GM18907 (cell line): Measurements from ENCODE around the gene RFTN2.
"Not testable (repeated sequence)": the region's sequence is repeated elsewhere in the genome, so short reads cannot be mapped to it uniquely, and the experiment has no call there.

Source experiments
- ATAC-seq: cut with Tn5 transposase; IDR thresholded peaks from one replicate; pipeline ENCODE4 v1.9.1; 2021; ENCODE audit warnings: mild to moderate bottlenecking, moderate library complexity; ENCODE audit not compliant: unreplicated experiment

The RFTN2 gene

DNA sequence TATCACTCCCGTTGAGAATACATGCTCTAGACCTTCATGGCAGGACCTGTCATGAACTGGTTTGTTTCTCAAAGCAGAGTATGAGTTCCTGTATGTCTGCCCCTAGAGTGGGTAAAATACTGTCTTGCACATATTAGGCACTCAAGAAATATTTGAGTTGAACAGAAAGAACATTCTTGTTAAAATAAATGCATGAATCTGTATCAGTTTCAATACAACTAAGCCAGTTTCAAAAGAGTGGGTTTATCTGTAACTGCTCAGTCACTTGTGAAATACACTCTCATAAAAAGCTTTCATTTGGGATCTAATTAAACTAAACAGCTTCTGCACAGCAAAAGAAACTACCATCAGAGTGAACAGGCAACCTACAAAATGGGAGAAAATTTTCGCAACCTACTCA, 69.2 kb downstream of the RFTN2 start:
- ATAC-seq: peak; percentile 81

- ATAC-seq: no peak
These were observed 71.1 kb downstream of the RFTN2 start for GRCh38 chr2:197604117-197604860.

GRCh38 chr2:197601726-197602125, 73.7 kb downstream of the RFTN2 start:
- ATAC-seq: peak; percentile 39

GRCh38 chr2:197600306-197600705, 75.1 kb downstream of the RFTN2 start:
- ATAC-seq: no peak

DNA sequence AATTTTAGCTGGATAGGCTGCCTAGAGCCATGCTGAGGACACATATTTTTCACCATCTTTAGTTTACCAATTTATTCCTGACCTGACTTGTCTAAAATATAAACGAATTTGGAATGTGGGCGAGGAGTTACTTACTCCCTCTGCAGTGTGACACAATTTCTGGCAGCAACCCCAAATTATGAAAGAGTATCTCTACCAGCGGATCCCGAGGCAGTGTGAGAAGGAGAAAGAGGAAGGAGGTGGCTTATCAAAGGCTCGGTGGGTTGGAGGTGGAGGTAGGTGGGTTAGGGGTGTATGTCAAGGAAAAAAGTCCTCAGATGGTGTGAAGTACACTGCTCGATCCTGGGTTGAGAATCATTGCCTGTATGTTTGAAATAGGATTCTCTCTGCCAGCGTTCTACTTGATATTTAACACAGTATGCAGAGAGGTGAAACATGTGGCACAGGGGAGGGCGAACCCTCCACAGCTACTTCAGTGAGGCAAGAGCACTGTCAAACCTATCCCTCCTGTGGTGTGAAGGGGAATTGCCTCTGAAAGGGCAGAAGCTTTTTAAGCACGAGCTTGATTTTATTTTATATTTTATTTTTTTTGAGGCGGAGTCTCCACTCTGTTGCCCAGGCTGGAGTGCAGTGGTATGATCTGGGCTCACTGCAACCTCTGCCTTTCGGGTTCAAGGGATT, 76.0 kb downstream of the RFTN2 start:
- peak; percentile 76 for ATAC-seq

DNA sequence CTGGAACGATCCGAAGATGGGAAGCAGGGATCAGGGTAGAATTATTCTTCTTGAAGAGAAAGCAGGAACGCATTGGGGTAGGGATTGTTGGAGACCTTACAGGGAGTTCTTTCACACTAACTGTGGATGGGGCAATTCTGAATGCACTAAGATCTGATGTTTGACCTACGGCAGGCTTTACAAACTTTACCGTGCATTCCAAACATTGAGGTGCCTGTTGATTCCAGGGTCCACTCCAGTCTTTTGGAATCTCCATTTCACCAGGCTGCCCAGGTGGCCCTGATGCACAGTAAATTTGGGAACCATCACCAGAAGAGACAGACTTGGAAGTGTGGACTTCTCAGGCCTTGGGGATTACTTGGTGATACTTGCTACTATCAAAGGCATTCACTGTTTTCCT, 76.9 kb downstream of the RFTN2 start:
- ATAC-seq: no peak

DNA sequence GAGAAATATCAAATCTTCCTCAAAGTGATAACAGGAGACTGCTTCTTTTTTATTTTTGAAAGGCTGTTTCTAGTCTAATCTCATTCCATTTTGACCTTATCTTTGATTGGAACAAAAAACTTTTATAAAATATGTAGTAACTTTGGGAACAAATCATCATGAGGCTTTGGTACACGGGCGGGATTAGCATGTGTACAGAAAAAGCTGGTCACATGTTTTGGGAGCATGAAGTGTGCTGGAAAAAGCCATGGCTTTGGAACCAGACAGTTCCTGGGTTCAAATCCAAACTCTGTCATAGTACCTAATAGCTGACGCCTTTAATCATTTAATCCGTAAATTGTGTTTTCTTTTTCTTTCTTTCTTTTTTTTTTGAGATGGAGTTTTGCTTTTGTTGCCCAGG, 78.2 kb downstream of the RFTN2 start:
- ATAC-seq: no peak

DNA sequence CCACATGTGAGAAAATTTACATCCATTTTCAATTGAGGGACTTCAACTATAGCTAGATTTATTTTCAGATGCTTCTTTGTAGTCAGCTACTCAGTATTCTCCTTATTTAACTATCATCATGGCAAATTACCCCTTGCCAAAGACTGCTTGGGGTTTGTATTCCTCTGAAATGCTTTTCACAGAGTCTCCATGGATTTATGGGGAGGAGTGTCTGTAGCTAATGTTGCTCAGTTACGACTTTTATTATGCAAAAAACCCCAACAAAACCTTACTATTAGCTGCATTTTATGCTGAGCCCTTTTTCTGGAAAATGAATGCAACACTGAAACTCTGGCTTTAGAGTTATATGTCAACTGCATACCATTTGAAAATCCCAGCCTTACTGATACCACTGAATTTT, 78.6 kb downstream of the RFTN2 start:
- ATAC-seq: no peak

DNA sequence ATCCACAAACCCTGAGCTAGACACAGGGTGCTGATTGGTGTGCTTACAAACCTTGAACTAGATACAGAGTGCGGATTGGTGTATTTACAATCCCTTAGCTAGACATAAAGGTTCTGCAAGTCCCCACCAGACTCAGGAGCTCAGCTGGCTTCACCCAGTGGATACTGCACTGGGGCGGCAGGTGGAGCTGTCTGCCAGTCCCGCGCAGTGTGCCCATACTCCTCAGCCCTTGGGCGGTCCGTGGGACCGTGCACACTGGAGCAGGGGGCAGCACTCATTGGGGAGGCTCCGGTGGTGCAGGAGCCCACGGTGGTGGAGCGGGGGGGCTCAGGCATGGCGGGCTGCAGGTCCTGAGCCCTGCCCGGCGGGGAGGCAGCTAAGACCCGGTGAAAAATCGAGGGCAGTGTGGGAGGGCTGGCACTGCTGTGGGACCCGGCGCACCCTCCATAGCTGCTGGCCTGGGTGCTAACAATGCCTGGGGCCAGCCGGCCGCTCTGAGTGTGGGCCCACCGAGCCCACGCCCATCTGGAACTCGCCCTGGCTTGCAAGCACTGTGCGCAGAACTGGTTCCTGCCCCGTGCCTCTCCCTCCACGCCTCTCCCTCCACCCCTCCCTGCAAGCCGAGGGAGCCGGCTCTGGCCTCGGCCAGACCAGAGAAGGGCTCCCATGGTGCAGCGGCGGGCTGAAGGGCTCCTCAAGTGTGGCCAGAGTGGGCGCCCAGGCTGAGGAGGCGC, 83.9 kb downstream of the RFTN2 start:
- no peak for ATAC-seq

DNA sequence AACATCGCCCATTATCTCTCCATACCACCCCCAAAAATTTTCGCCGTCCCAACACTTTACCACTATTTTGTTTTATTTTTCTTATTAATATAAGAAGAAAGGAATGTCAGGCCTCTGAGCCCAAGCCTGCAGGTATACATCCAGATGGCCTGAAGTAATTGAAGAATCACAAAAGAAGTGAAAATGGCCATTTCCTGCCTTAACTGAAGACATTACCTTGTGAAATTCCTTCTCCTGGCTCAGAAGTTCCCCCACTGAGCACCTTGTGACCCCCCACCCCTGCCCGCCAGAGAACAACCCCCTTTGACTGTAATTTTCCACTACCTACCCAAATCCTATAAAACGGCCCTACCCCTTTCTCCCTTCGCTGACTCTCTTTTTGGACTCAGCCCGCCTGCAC, 88.1 kb downstream of the RFTN2 start:
- not testable (repeated sequence) for ATAC-seq

DNA sequence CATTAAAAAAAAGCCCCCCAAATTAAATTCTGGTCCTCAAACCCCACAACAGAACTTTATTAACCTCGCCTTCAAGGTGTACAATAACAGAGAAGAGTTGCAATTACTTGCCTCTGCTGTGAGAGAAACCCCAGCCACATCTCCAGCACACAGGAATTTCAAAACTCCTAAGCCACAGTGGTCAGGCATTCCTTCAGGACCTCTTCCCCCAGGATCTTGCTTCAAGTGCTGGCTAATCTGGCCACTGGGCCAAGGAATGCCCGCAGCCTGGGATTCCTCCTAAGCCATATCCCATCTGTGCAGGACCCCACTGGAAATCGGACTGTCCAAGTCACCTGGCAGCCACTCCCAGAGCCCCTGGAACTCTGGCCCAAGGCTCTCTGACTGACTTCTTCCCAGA, 95.2 kb downstream of the RFTN2 start:
- not testable (repeated sequence) for ATAC-seq

DNA sequence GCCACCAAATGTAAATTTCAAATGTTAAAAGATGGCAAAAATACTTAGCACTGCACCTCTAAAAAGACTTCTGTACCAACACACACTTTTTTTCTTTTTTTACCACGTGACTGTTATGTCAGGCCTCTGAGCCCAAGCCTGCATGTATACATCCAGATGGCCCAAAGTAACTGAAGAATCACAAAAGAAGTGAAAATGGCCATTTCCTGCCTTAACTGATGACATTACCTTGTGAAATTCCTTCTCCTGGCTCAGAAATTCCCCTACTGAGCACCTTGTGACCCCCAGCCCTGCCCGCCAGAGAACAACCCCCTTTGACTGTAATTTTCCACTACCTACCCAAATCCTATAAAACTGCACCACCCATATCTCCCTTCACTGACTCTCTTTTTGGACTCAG, 97.1 kb downstream of the RFTN2 start:
- not testable (repeated sequence) for ATAC-seq

DNA sequence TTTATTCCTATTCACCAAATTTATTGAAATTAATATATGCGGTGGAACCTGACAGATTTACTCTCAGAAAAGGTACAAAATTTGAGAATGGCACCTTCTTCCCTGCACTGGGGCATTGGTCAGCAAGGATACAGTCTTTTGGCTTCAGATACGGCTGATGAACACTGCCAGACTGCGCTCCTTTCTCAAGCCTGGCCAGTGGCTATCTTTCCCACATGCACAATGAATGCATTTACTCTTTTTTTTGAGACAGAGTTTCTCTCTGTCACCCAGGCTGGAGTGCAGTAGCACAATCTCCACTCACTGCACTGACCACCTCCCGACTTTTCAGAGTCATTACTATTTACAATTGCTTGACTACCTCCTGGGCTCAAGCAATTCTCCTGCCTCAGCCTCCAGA, 97.9 kb downstream of the RFTN2 start:
- no peak for ATAC-seq

DNA sequence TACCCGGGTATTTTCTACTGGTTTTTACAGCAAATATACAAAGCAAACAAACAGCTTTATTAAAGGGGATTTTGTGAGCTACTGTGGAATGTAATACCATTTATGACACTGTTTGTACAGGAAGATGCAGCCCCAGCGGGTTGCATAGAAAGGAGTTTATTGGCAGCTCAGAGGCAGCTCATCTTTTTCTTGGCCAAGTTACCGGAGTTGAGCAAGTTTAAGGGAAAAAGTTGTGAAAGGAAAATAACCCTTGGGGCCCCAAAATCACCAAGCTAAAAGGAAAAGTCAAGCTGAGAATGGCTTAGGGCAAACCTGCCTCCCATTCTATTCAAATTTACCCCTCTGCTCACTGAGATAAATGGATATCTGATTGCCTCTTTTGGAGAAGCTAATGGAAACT, 98.8 kb downstream of the RFTN2 start:
- ATAC-seq: no peak

DNA sequence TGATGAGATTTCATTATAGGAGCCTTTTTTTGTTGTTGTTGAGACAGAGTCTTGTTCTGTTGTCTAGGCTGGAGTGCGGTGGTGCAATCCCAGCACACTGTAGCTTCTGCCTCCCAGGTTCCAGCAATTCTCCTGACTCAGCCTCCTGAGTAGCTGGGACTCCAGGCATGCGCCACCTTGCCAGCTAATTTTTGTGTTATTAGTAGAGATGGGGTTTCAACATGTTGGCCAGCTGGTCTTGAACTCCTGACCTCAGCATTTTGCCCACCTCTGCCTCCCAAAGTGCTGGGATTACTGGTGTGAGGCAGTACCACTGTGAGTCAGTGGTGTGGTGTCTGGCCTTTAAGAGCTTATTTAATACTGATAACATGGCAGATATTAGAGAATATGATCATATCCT, 99.4 kb downstream of the RFTN2 start:
- ATAC-seq: no peak

GRCh38 chr2:197573608-197574007, 101.8 kb downstream of the RFTN2 start:
- no peak for ATAC-seq

GRCh38 chr2:197571627-197572271, 103.6 kb downstream of the RFTN2 start:
- ATAC-seq: no peak

- ATAC-seq: no peak
These were observed 115.2 kb downstream of the RFTN2 start for GRCh38 chr2:197560146-197560665.

- ATAC-seq: no peak
These were observed 115.7 kb downstream of the RFTN2 start for GRCh38 chr2:197559681-197560080.

DNA sequence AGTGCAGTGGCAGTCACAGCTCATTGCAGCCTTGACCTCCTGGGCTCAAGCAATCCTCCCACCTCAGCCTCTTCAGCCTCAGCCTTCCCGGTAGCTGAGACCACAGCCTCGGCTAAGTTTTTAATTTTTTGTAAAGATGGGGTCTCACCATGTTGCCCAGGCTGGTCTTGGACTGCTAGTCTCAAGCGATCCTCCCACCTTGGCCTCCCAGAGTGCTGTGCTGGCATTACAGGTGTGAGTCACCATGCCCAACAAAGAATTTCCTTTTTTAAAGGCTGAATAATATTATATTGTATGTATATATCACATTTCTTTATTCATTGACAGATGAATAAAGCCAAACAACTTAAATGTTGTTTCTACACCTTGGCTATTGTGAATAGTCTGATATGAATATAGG, 117.0 kb downstream of the RFTN2 start:
- no peak for ATAC-seq

DNA sequence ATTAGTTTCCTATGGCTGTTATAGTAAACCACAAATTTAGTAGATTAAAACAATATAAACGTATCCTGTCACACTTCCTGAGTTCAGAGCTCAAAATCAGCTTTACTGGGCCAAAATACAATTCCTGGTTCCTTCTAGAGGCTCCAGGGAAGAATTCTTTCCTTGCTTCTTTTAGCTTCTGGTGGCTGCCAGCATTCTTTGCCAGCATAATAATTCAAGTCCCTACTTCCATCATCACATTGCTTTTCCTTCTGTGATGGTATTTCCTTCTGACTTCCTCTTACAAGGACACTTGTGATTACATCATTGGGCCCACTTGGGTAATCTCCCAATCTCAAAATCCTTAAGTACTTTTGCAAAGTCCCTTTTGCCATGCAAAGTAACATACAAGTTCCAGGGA, 118.9 kb downstream of the RFTN2 start:
- ATAC-seq: no peak
